H1 (cell line): ENCODE data around the gene ITGB5. TPM values are rescaled to one million over a fixed set of nuclear protein-coding genes. Genes with fewer than 3 reads are reported as not detected.

ENCODE experiments used
- CTCF ChIA-PET: fragments of 300-600 bp; sonication (Branson Sonifier 250); formaldehyde crosslinking; loops from one replicate; lab custom pipeline; 2021; ENCODE audit not compliant: partially characterized antibody; lab: Charles Lee
- POLR2A ChIA-PET: fragments of 300-600 bp; sonication (Branson Sonifier 250); formaldehyde crosslinking; loops from one replicate; lab custom pipeline; 2021; ENCODE audit warnings: inconsistent platforms; ENCODE audit not compliant: partially characterized antibody; lab: Charles Lee
- DNase-seq, 2 experiments: peaks; one replicate each; pipeline versions ENCODE4 v3.0.0 to v3.0.0-alpha.2; 2010 to 2022; ENCODE audit warnings: low spot score in 2 of 2, low read depth in 1 of 2, mixed read lengths in 1 of 2
- FAIRE-seq: peaks from 2 replicates; lab custom pipeline; 2011; peaks lifted over from hg19 to GRCh38; lab: Jason Lieb, UNC
- H2AFZ ChIP-seq: 2 replicates; pipeline ENCODE4 v1.8.1; 2012; ENCODE audit warnings: low read length, inconsistent platforms
- H2AK5ac ChIP-seq: 2 replicates; pipeline ENCODE4 v1.6.1; 2013; ENCODE audit warnings: low read depth, low read length
- H2BK120ac ChIP-seq: replicated peaks from 2 replicates; pipeline ENCODE3; 2013; ENCODE audit warnings: low read depth, low read length, inconsistent platforms
- H2BK12ac ChIP-seq: 2 replicates; pipeline ENCODE4 v1.6.1; 2013; ENCODE audit warnings: low read depth, low read length
- H2BK15ac ChIP-seq: 2 replicates; pipeline ENCODE4 v1.6.1; 2013; ENCODE audit warnings: low read length
- H2BK20ac ChIP-seq: 2 replicates; pipeline ENCODE4 v1.6.1; 2013; ENCODE audit warnings: low read length
- H2BK5ac ChIP-seq: 2 replicates; pipeline ENCODE4 v1.6.1; 2013; ENCODE audit warnings: low read depth, low read length
- H3K14ac ChIP-seq: 2 replicates; pipeline ENCODE4 v1.6.1; 2013; ENCODE audit warnings: inconsistent platforms; ENCODE audit not compliant: insufficient read length
- H3K18ac ChIP-seq: 2 replicates; pipeline ENCODE4 v1.6.1; 2013; ENCODE audit warnings: low read length; ENCODE audit errors: extremely low read depth
- H3K23ac ChIP-seq: 2 replicates; pipeline ENCODE4 v1.6.1; 2013; ENCODE audit warnings: inconsistent platforms; ENCODE audit not compliant: insufficient read length
- H3K23me2 ChIP-seq: 2 replicates; pipeline ENCODE4 v1.6.1; 2013; ENCODE audit warnings: low read depth, low read length
- H3K27ac ChIP-seq: 2 replicates; pipeline ENCODE4 v1.6.1; 2011; ENCODE audit warnings: low read depth, low read length, inconsistent platforms
- H3K27me3 ChIP-seq, 4 experiments: replicated peaks in 1 of 4; 1 replicate in 1 of 4; 2 replicates in 3 of 4; pipeline versions ENCODE4 v1.6.1 to v1.8.1; 2011 to 2013; ENCODE audit warnings: low read length in 3 of 4, mild to moderate bottlenecking in 3 of 4, inconsistent platforms in 2 of 4, mixed read lengths in 2 of 4, moderate library complexity in 1 of 4; ENCODE audit not compliant: control insufficient read depth in 3 of 4, insufficient read depth in 3 of 4; ENCODE audit errors: extremely low read depth in 1 of 4
- H3K36me3 ChIP-seq, 4 experiments: 2 replicates each; pipeline versions ENCODE4 v1.6.1 to v1.8.1; 2011 to 2013; ENCODE audit warnings: mild to moderate bottlenecking in 4 of 4, low read length in 3 of 4, moderate library complexity in 2 of 4, control low read depth in 1 of 4, inconsistent platforms in 1 of 4; ENCODE audit not compliant: insufficient read depth in 4 of 4, control insufficient read depth in 2 of 4
- H3K4ac ChIP-seq: replicated peaks from 2 replicates; pipeline ENCODE3; 2013; ENCODE audit warnings: low read length, low read depth, mixed read lengths, inconsistent platforms; ENCODE audit not compliant: insufficient read length
- H3K4me1 ChIP-seq, 4 experiments: replicated peaks in 1 of 4; 1 replicate in 1 of 4; 2 replicates in 3 of 4; pipeline versions ENCODE4 v1.6.1 to v1.8.1; 2011 to 2013; ENCODE audit warnings: low read length in 3 of 4, inconsistent platforms in 2 of 4, mixed read lengths in 1 of 4; ENCODE audit not compliant: insufficient read depth in 4 of 4, control insufficient read depth in 3 of 4
- H3K4me2 ChIP-seq, 2 experiments: 2 replicates each; pipeline versions ENCODE4 v1.6.1 to v1.8.1; 2011 to 2013; ENCODE audit warnings: low read depth in 2 of 2, low read length in 2 of 2, control low read depth in 1 of 2, inconsistent platforms in 1 of 2, mild to moderate bottlenecking in 1 of 2; ENCODE audit not compliant: insufficient read depth in 1 of 2
- H3K4me3 ChIP-seq, 4 experiments: fragments of 200-600, 300-600 bp in 1 of 4; sonication (generic), shearing (Covaris generic), sonication (Bioruptor Twin) in 1 of 4; 2 replicates each; pipeline versions ENCODE4 v1.5.1 to v1.8.1; 2011 to 2016; ENCODE audit warnings: low read length in 4 of 4, low read depth in 3 of 4, control low read depth in 2 of 4, inconsistent platforms in 2 of 4, mild to moderate bottlenecking in 2 of 4, mixed read lengths in 1 of 4, moderate library complexity in 1 of 4; ENCODE audit not compliant: insufficient read depth in 2 of 4; ENCODE audit errors: extremely low read depth in 1 of 4
- H3K56ac ChIP-seq: replicated peaks from 2 replicates; pipeline ENCODE3; 2013; ENCODE audit warnings: low read depth, mild to moderate bottlenecking, mixed read lengths, low read length, inconsistent platforms; ENCODE audit not compliant: insufficient read length
- H3K79me1 ChIP-seq: 2 replicates; pipeline ENCODE4 v1.6.1; 2013; ENCODE audit warnings: low read depth, low read length, control low read depth
- H3K79me2 ChIP-seq, 2 experiments: 2 replicates each; pipeline versions ENCODE4 v1.6.1 to v1.8.1; 2012 to 2013; ENCODE audit warnings: low read length in 2 of 2, mild to moderate bottlenecking in 2 of 2, inconsistent platforms in 1 of 2; ENCODE audit not compliant: insufficient read depth in 2 of 2, control insufficient read depth in 1 of 2
- H3K9ac ChIP-seq, 4 experiments: replicated peaks in 1 of 4; 1 replicate in 1 of 4; 2 replicates in 3 of 4; pipeline versions ENCODE4 v1.6.1 to v1.8.1; 2011 to 2013; ENCODE audit warnings: low read depth in 3 of 4, low read length in 3 of 4, control low read depth in 2 of 4, mild to moderate bottlenecking in 2 of 4, moderate library complexity in 2 of 4, inconsistent platforms in 1 of 4; ENCODE audit errors: extremely low read depth in 1 of 4
- H3K9me3 ChIP-seq, 2 experiments: 2 replicates each; pipeline versions ENCODE4 v1.6.1 to v1.8.1; 2012 to 2013; ENCODE audit warnings: mild to moderate bottlenecking in 2 of 2, moderate library complexity in 2 of 2, control low read depth in 1 of 2, inconsistent platforms in 1 of 2, low read depth in 1 of 2, low read length in 1 of 2, mixed read lengths in 1 of 2; ENCODE audit not compliant: insufficient read depth in 2 of 2
- H4K20me1 ChIP-seq, 2 experiments: replicated peaks in 1 of 2; 2 replicates each; pipeline versions ENCODE3 to v1.8.1; 2011 to 2013; ENCODE audit warnings: inconsistent platforms in 2 of 2, low read length in 2 of 2, mild to moderate bottlenecking in 1 of 2; ENCODE audit not compliant: insufficient read depth in 2 of 2, control insufficient read depth in 1 of 2
- H4K5ac ChIP-seq: 2 replicates; pipeline ENCODE4 v1.6.1; 2013; ENCODE audit warnings: low read length, low read depth, mixed read lengths, inconsistent platforms; ENCODE audit not compliant: insufficient read length
- H4K8ac ChIP-seq: 2 replicates; pipeline ENCODE4 v1.8.0; 2013; ENCODE audit warnings: mild to moderate bottlenecking, moderate library complexity, low read length, inconsistent platforms; ENCODE audit not compliant: insufficient read depth; ENCODE audit errors: extremely low read depth
- H4K91ac ChIP-seq: replicated peaks from 2 replicates; pipeline ENCODE3; 2013; ENCODE audit warnings: low read length, mixed read lengths, inconsistent platforms; ENCODE audit not compliant: insufficient read length
- CHD2 ChIP-seq: IDR thresholded peaks from 2 replicates; pipeline ENCODE4 v1.6.1; 2012; ENCODE audit warnings: low read length, improper control_type of control experiment
- KDM4A ChIP-seq: IDR thresholded peaks from one replicate; pipeline ENCODE4 v1.7.1; 2012; ENCODE audit warnings: low read depth, mild to moderate bottlenecking, moderate library complexity, low read length, inconsistent platforms; ENCODE audit not compliant: severe bottlenecking
- SAP30 ChIP-seq: fragments of 300-600 bp; sonication (generic); IDR thresholded peaks from 2 replicates; pipeline ENCODE4 v1.7.1; 2012; ENCODE audit warnings: low read length, moderate library complexity, mild to moderate bottlenecking, inconsistent platforms; ENCODE audit not compliant: insufficient read depth, insufficient replicate concordance
- SP4 ChIP-seq: IDR thresholded peaks from 2 replicates; pipeline ENCODE4 v1.6.1; 2012; ENCODE audit warnings: low read length, inconsistent platforms
- ZNF274 ChIP-seq: IDR thresholded peaks from 2 replicates; pipeline ENCODE4 v1.7.0; 2012; ENCODE audit warnings: low read length, borderline replicate concordance; ENCODE audit errors: extremely low read depth
- WGBS, 2 experiments: shearing (Covaris generic) in 1 of 2; methylation state at CpG; one replicate each; pipeline versions ENCODE4 v1.1.6 to v1.1.7; 2013 to 2015; ENCODE audit warnings: low lambda C conversion rate in 2 of 2, mixed read lengths in 2 of 2, inconsistent platforms in 1 of 2, low coverage in 1 of 2, missing lambda C conversion rate in 1 of 2; ENCODE audit not compliant: insufficient replicate concordance in 2 of 2, insufficient coverage in 1 of 2, insufficient read length in 1 of 2; ENCODE audit errors: extremely low coverage in 1 of 2, missing lambda C conversion rate in 1 of 2; 5-methylcytosine and 5-hydroxymethylcytosine counted together
- polyA plus RNA-seq, 7 experiments: library from polyadenylated mRNA; depleted of rRNA in 3 of 7; stranded (reverse) in 5 of 7; unstranded in 2 of 7; fragments of >200 nt in 5 of 7; fragments of 200-250 nt in 2 of 7; gene quantifications; 1 replicate in 5 of 7; 2 replicates in 1 of 7; 4 replicates in 1 of 7; pipeline versions ENCODE4 v1.2.1 to v1.2.3, GENCODE V29; 2011 to 2013; ENCODE audit warnings: missing spikeins in 2 of 7, mixed read lengths in 2 of 7
- total RNA-seq: library from RNA; stranded (reverse); fragmentation: NEBNext Ultra II Directional; extraction: Animal tissue kit (Norgen Biotek cat#: 25700); gene quantifications from 2 replicates; pipeline ENCODE4 v1.2.1, GENCODE V29; 2021

Gene ITGB5
- total and polyA plus RNA-seq, 2 of the 8 experiments (the other 6 are each of a cell fraction or from before 2014, with no cell fraction given): 101 to 268 TPM

- 81% methylated on average over 2 of the region's 2 CpGs; no CpG with 5 or more reads in 1 of the 2 experiments for WGBS, 2 experiments
- Histone ChIP-seq H3K23ac (no peak overlapping the region), H2BK20ac (no peak overlapping the region), H2BK5ac (no peak overlapping the region), H4K91ac (no peak overlapping the region), H3K9me3 (no peaks in the 10 kb centered on the region), H4K8ac (no peak overlapping the region), H3K27ac (no peak overlapping the region), H3K27me3 (no peaks in the 10 kb centered on the region), H2BK12ac (no peak overlapping the region), H2BK120ac (no peak overlapping the region), H3K14ac (no peak overlapping the region), H2AK5ac (no peak overlapping the region), H3K4me2 (no peak overlapping the region), H3K79me2 (no peaks in the 10 kb centered on the region), H3K23me2 (peaks cover 3% of the 10 kb centered on the region; the same call in 1 of the 2 replicates), H3K18ac (no peak overlapping the region), H2BK15ac (no peak overlapping the region), H4K20me1 (peaks cover 1 to 9% of the 10 kb centered on the region in 2 experiments), H3K4ac (no peak overlapping the region), H3K36me3 (peaks cover 2 to 12% (median 7%) of the 10 kb centered on the region in 4 experiments; a peak in 6 of 8 replicates), H2AFZ (no peak overlapping the region), H3K56ac (no peak overlapping the region), H3K4me1 (peaks cover 6 to 14% (median 8%) of the 10 kb centered on the region in 4 experiments; a peak in 6 of 7 replicates), H3K79me1 (peaks cover 5% of the 10 kb centered on the region; the same call in 1 of the 2 replicates), H3K9ac (no peak overlapping the region), H4K5ac (no peak overlapping the region), H3K4me3 (no peak overlapping the region)
- FAIRE-seq (no peak), DNase-seq (no peak)
- ChIA-PET POLR2A (interaction anchor here (1.5 kb wide), 1 partner anchor 16 kb away, joined by 4 read pairs; no protein-coding TSS in a partner anchor), CTCF (interaction anchor here (0.6 to 3.7 kb wide), 8 partner anchors 11 to 1610 kb away, joined by 3 to 36 read pairs (median 4); no protein-coding TSS in a partner anchor)
- TF ChIP-seq CHD2: no peak
- TF ChIP-seq KDM4A: no peak
- no peak for TF ChIP-seq ZNF274
- TF ChIP-seq SAP30: no peak
- TF ChIP-seq SP4: no peak
These were observed 116.1 kb downstream of the ITGB5 start for GRCh38 chr3:124771083-124771445.
